ENCODE measurements around the gene GNAO1.

GNAO1 gene

GRCh38 chr16:56198006-56198754 lies 6.9 kb downstream of the GNAO1 start:
- no peak for DNase-seq (ENCODE audit: low read depth in 3 of 3)

GRCh38 chr16:56198755-56199114 lies 7.4 kb downstream of the GNAO1 start:
- no peak for DNase-seq (ENCODE audit: low read depth in 3 of 3)

- DNase-seq (ENCODE audit: low read depth in 3 of 3) = peak in 1 of 3 experiments; percentile 11
Observed at GRCh38 chr16:56199164-56199563, 7.9 kb downstream of the GNAO1 start.

GRCh38 chr16:56201030-56201429 lies 9.7 kb downstream of the GNAO1 start:
- no peak for DNase-seq (ENCODE audit: low read depth in 3 of 3)

- peak in 1 of 3 experiments; percentile 11 for DNase-seq (ENCODE audit: low read depth in 3 of 3)
Observed at GRCh38 chr16:56202036-56202435, 10.7 kb downstream of the GNAO1 start.

- peak; percentile 30 to 54 (median 50) for DNase-seq (ENCODE audit: low read depth in 3 of 3)
Observed at GRCh38 chr16:56203052-56203451, 11.8 kb downstream of the GNAO1 start.

GRCh38 chr16:56204816-56205215 lies 13.5 kb downstream of the GNAO1 start:
- DNase-seq (ENCODE audit: low read depth in 3 of 3) = no peak

GRCh38 chr16:56206951-56207350 lies 15.7 kb downstream of the GNAO1 start:
- no peak for DNase-seq (ENCODE audit: low read depth in 3 of 3)

GRCh38 chr16:56207421-56207820 lies 16.1 kb downstream of the GNAO1 start:
- no peak for DNase-seq (ENCODE audit: low read depth in 3 of 3)

- no peak for DNase-seq (ENCODE audit: low read depth in 3 of 3)
Observed at GRCh38 chr16:56211435-56211981, 20.2 kb downstream of the GNAO1 start.

GRCh38 chr16:56212144-56212543 lies 20.9 kb downstream of the GNAO1 start:
- DNase-seq (ENCODE audit: low read depth in 3 of 3) = no peak

GRCh38 chr16:56221995-56222394 lies 30.7 kb downstream of the GNAO1 start:
- DNase-seq (ENCODE audit: low read depth in 3 of 3) = no peak

GRCh38 chr16:56222474-56222997 lies 31.2 kb downstream of the GNAO1 start:
- DNase-seq (ENCODE audit: low read depth in 3 of 3) = no peak

- no peak for DNase-seq (ENCODE audit: low read depth in 3 of 3)
Observed at GRCh38 chr16:56225017-56225742, 33.9 kb downstream of the GNAO1 start.

GRCh38 chr16:56226187-56226586 lies 34.9 kb downstream of the GNAO1 start:
- no peak for DNase-seq (ENCODE audit: low read depth in 3 of 3)

GRCh38 chr16:56226845-56227525 lies 35.7 kb downstream of the GNAO1 start:
- DNase-seq (ENCODE audit: low read depth in 3 of 3) = no peak

- DNase-seq (ENCODE audit: low read depth in 3 of 3) = no peak
Observed at GRCh38 chr16:56227936-56228335, 36.6 kb downstream of the GNAO1 start.

GRCh38 chr16:56228476-56228875 lies 37.2 kb downstream of the GNAO1 start:
- DNase-seq (ENCODE audit: low read depth in 3 of 3) = no peak

- no peak for DNase-seq (ENCODE audit: low read depth in 3 of 3)
Observed at GRCh38 chr16:56233795-56234566, 42.7 kb downstream of the GNAO1 start.

GRCh38 chr16:56234737-56235136 lies 43.4 kb downstream of the GNAO1 start:
- DNase-seq (ENCODE audit: low read depth in 3 of 3) = no peak

- no peak for DNase-seq (ENCODE audit: low read depth in 3 of 3)
Observed at GRCh38 chr16:56237451-56237930, 46.2 kb downstream of the GNAO1 start.
